Measurements from ENCODE around the gene MRPS33. TPM values are rescaled to one million over a fixed set of nuclear protein-coding genes. Genes with fewer than 3 reads are reported as not detected.

MRPS33 gene
- total RNA-seq, 4 donors from 2014 or later: 8.8 to 28.7 (median 16.9) TPM

DNA sequence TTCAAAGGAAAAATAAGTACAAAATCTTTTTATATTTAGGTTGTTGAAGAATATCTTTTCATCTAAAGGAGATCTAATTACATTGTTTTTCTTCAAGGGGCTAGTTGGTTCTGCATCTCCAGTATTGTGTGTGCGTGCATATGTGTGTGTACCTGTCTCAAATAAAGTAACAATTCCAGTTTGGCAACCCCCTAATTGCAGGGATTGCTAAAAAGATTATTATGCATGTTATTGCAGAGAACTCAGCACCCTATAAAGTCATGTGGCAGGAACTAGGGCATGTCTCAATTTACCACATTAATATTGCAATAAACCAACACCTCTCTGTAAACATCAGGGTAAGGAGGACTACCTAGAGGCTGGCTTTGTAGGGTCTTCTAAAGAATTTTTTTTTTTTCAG, 37.0 kb downstream of the MRPS33 start:
- no peak for DNase-seq
- Histone ChIP-seq H3K36me3 (no peaks in the 10 kb centered on the region), H3K27ac (no peak overlapping the region), H3K27me3 (no peaks in the 10 kb centered on the region), H3K9me3 (no peaks in the 10 kb centered on the region), H3K4me3 (no peak overlapping the region), H3K4me1 (no peaks in the 10 kb centered on the region)
- no peak for TF ChIP-seq CTCF (IDR thresholded peaks at IDR 0.05)
- no peak for TF ChIP-seq POLR2A (IDR thresholded peaks at IDR 0.05)
- intact Hi-C loops (cut with DNase I; ENCODE audit: low total_unique reads): no loop called here

GRCh38 chr7:140972876-140973829, 41.6 kb downstream of the MRPS33 start:
- Histone ChIP-seq H3K9me3 (no peaks in the 10 kb centered on the region), H3K36me3 (no peaks in the 10 kb centered on the region)

GRCh38 chr7:140972344-140972743, 42.4 kb downstream of the MRPS33 start:
- H3K4me3 ChIP-seq: no peak overlapping the region
- no peaks in the 10 kb centered on the region for H3K27me3 ChIP-seq
- TF ChIP-seq CTCF (IDR thresholded peaks at IDR 0.05) (no peak), POLR2A (IDR thresholded peaks at IDR 0.05) (no peak)
- H3K36me3 ChIP-seq: no peaks in the 10 kb centered on the region
- no peak overlapping the region for H3K27ac ChIP-seq
- no peaks in the 10 kb centered on the region for H3K4me1 ChIP-seq
- DNase-seq: no peak
- intact Hi-C loops (cut with DNase I; ENCODE audit: low total_unique reads): no loop called here
- H3K9me3 ChIP-seq: no peaks in the 10 kb centered on the region

More at GRCh38 chr7:140972876-140973829, 41.6 kb downstream of the MRPS33 start:
- DNase-seq: no peak
- H3K4me3 ChIP-seq: no peak overlapping the region
- TF ChIP-seq CTCF (IDR thresholded peaks at IDR 0.05): no peak
- TF ChIP-seq POLR2A (IDR thresholded peaks at IDR 0.05): no peak
- no peaks in the 10 kb centered on the region for H3K27me3 ChIP-seq
- intact Hi-C loops (cut with DNase I; ENCODE audit: low total_unique reads): no loop called here
- H3K4me1 ChIP-seq: no peaks in the 10 kb centered on the region
- H3K27ac ChIP-seq: no peak overlapping the region

- Histone ChIP-seq H3K4me1 (no peaks in the 10 kb centered on the region), H3K36me3 (no peaks in the 10 kb centered on the region), H3K4me3 (no peak overlapping the region), H3K27ac (no peak overlapping the region), H3K27me3 (no peaks in the 10 kb centered on the region), H3K9me3 (no peaks in the 10 kb centered on the region)
- no peak for TF ChIP-seq POLR2A (IDR thresholded peaks at IDR 0.05)
- no peak for TF ChIP-seq CTCF (IDR thresholded peaks at IDR 0.05)
- DNase-seq: no peak
- intact Hi-C loops (cut with DNase I; ENCODE audit: low total_unique reads): no loop called here
Measured at GRCh38 chr7:140967438-140967837, 47.3 kb downstream of the MRPS33 start.

DNA sequence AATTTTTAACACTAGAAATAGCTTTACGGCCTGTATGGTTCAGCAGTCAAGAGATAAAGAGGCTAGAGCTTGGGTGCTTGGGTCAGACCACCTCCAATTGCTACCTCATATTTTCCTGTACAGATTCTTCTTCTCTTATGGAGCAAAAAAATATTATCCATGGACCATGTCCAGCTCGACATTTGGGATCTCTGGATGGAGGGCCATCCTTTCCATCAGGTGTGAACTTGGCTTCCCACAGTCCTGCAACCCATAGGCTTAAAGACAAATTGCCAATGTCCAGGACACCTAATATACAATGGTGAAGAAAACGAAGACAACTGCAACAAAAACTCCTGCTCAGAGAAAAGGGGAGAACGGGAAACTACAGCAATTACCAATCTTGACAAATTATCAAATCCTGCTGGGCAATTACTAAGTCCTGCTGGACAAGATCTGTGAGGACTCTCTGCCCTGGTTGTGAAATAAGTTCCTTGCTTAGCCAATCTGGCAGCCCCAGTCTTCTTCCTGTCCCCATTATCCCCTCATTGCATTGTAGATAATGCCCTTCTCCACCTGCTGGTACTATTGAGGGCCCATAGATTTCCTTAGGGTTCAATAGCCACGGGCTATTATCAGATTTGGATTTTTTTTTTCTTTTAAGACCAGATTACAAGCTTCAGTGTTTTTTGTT, 48.1 kb downstream of the MRPS33 start:
- Histone ChIP-seq H3K4me1 (no peaks in the 10 kb centered on the region), H3K27ac (no peak overlapping the region), H3K36me3 (no peaks in the 10 kb centered on the region), H3K4me3 (no peak overlapping the region), H3K9me3 (no peaks in the 10 kb centered on the region), H3K27me3 (no peaks in the 10 kb centered on the region)
- no peak for DNase-seq
- intact Hi-C loops (cut with DNase I; ENCODE audit: low total_unique reads): no loop called here
- no peak for TF ChIP-seq POLR2A (IDR thresholded peaks at IDR 0.05)
- TF ChIP-seq CTCF (IDR thresholded peaks at IDR 0.05): no peak

Measured in uterus (tissue), 4 donors.